ENCODE data around the gene CASK. TPM values are rescaled to one million over a fixed set of nuclear protein-coding genes. Genes with fewer than 3 reads are reported as not detected.
A peak's percentile ranks its signal among the peaks of the same experiment; 100 is the strongest.

CASK gene
- total RNA-seq, 1 experiment from 2014 or later: 33.5 TPM

DNA sequence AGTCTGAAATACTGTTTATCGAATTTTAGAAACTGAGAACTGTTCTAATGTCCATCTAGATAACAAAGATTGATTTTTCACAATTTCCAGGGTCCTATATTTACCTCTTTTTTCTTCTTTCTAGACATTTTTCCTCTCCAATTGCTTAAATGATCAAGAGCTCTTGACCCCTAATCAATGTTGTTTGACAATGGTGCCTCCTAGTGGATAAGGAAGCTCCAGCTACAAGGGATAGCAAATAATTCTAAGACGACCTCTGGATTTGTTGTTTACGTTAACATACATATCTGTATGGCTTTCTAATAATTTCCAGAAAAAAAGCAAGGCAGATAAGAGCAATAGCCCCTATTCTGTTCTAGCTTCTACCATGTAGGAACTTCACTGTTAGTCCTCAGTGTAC, 163.5 kb downstream of the CASK start:
- ChIA-PET CTCF (interaction anchor here (1.2 kb wide), 1 partner anchor 201 kb away, joined by 4 read pairs; no protein-coding TSS in a partner anchor), POLR2A (no interaction called here)
- Histone ChIP-seq H3K36me3 (ENCODE audit: control insufficient read depth, insufficient read depth, low read length) (no peaks in the 10 kb centered on the region), H3K9me3 (ENCODE audit: control insufficient read depth, insufficient read depth, low read depth, low read length) (no peaks in the 10 kb centered on the region), H3K4me3 (ENCODE audit: low read depth in 2 of 2, low read length in 2 of 2) (no peak overlapping the region), H3K27ac (ENCODE audit: low read length) (no peak overlapping the region), H3K4me1 (ENCODE audit: control insufficient read depth, insufficient read depth, low read length) (no peaks in the 10 kb centered on the region), H3K27me3 (ENCODE audit: control insufficient read depth, insufficient read depth, low read length) (no peaks in the 10 kb centered on the region)
- intact Hi-C loops (cut with micrococcal nuclease; ENCODE audit: unreplicated experiment): no loop called here
- no peak for DNase-seq (ENCODE audit: low read depth, low spot score)
- TF ChIP-seq SIN3A (IDR thresholded peaks at IDR 0.05; ENCODE audit: borderline replicate concordance, insufficient read depth, low read depth, low read length) (no peak), CTCF (IDR thresholded peaks at IDR 0.05) (peak; percentile 46; the same call in 1 of the 2 replicates)
- ATAC-seq: no peak
- in situ Hi-C loops (cut with HindIII; ENCODE audit: low pct_unique_long_range_greater_than_20kb, low sequenced_read_pairs): no loop called here
- no TSS peak for BruUV-seq (replicated peaks)

DNA sequence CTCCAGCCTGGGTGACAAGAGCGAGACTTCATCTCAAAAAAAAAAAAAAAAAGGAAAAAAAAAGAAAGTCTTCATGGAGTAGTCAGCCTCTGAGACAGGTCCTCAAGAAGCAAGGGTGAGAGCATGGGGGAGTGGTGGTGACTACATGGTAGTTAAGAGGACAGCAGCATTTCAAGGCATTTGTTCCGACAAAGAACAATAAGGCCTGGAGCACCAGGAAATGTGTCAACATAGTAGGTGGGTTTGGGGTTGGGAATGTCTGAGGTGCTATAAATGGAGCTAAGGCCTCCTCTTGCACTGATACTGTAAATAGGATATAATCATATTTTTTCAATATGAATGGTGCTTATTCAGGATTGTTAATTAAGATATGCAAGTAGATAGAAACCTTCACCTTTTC, 165.0 kb downstream of the CASK start:
- TF ChIP-seq TCF7L2 (IDR thresholded peaks at IDR 0.05; ENCODE audit: low read depth, low read length): no peak
- no peak for TF ChIP-seq SIN3A (IDR thresholded peaks at IDR 0.05; ENCODE audit: borderline replicate concordance, insufficient read depth, low read depth, low read length)
- TF ChIP-seq, protein P1, sequence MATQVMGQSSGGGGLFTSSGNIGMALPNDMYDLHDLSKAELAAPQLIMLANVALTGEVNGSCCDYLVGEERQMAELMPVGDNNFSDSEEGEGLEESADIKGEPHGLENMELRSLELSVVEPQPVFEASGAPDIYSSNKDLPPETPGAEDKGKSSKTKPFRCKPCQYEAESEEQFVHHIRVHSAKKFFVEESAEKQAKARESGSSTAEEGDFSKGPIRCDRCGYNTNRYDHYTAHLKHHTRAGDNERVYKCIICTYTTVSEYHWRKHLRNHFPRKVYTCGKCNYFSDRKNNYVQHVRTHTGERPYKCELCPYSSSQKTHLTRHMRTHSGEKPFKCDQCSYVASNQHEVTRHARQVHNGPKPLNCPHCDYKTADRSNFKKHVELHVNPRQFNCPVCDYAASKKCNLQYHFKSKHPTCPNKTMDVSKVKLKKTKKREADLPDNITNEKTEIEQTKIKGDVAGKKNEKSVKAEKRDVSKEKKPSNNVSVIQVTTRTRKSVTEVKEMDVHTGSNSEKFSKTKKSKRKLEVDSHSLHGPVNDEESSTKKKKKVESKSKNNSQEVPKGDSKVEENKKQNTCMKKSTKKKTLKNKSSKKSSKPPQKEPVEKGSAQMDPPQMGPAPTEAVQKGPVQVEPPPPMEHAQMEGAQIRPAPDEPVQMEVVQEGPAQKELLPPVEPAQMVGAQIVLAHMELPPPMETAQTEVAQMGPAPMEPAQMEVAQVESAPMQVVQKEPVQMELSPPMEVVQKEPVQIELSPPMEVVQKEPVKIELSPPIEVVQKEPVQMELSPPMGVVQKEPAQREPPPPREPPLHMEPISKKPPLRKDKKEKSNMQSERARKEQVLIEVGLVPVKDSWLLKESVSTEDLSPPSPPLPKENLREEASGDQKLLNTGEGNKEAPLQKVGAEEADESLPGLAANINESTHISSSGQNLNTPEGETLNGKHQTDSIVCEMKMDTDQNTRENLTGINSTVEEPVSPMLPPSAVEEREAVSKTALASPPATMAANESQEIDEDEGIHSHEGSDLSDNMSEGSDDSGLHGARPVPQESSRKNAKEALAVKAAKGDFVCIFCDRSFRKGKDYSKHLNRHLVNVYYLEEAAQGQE (IDR thresholded peaks at IDR 0.05; ENCODE audit: insufficient read depth in 1 of 2, low read depth in 2 of 2, low read length in 1 of 2): no peak
- no peak for TF ChIP-seq POLR2AphosphoS5 (IDR thresholded peaks at IDR 0.05; ENCODE audit: low read depth, low read length)
- no peak for TF ChIP-seq CTCF (IDR thresholded peaks at IDR 0.05)
- ATAC-seq: no peak
- intact Hi-C loops (cut with micrococcal nuclease; ENCODE audit: unreplicated experiment): no loop called here
- CTCF ChIA-PET: no interaction called here
- no peaks in the 10 kb centered on the region for H3K27me3 ChIP-seq (ENCODE audit: control insufficient read depth, insufficient read depth, low read length)
- no TSS peak for BruUV-seq (replicated peaks)
- H3K36me3 ChIP-seq (ENCODE audit: control insufficient read depth, insufficient read depth, low read length): no peaks in the 10 kb centered on the region
- DNase-seq (ENCODE audit: low read depth, low spot score): no peak
- in situ Hi-C loops (cut with HindIII; ENCODE audit: low pct_unique_long_range_greater_than_20kb, low sequenced_read_pairs): no loop called here
- H3K27ac ChIP-seq (ENCODE audit: low read length): no peak overlapping the region
- no peaks in the 10 kb centered on the region for H3K4me1 ChIP-seq (ENCODE audit: control insufficient read depth, insufficient read depth, low read length)
- POLR2A ChIA-PET: no interaction called here
- no peaks in the 10 kb centered on the region for H3K9me3 ChIP-seq (ENCODE audit: control insufficient read depth, insufficient read depth, low read depth, low read length)
- H3K4me3 ChIP-seq (ENCODE audit: low read depth in 2 of 2, low read length in 2 of 2): no peak overlapping the region

All from Panc1 (cell line).